HCT116 (cell line): ENCODE results near the gene HSP90AB1. TPM values are rescaled to one million over a fixed set of nuclear protein-coding genes. Genes with fewer than 3 reads are reported as not detected.
A peak's percentile ranks its signal among the peaks of the same experiment; 100 is the strongest.

Experiments used
- ATAC-seq: fragments of 200-7000 bp; cut with Tn5 transposase; 2 replicates; pipeline ENCODE4 v1.9.1; 2020; ENCODE audit warnings: mild to moderate bottlenecking, moderate library complexity
- BruUV-seq: library from RNA; stranded (reverse); fragments of 400-500 nt; replicated peaks from 2 replicates; lab custom pipeline; 2021; lab: Mats Ljungman, UMichigan
- CTCF ChIA-PET: fragments of 300-600 bp; sonication (Branson Sonifier 250); formaldehyde crosslinking; loops from one replicate; lab custom pipeline; 2021; ENCODE audit warnings: antibody characterized with exemption; lab: Charles Lee
- POLR2A ChIA-PET: fragments of 300-600, 350-600 bp; sonication (Branson Sonifier 250); formaldehyde crosslinking; loops from one replicate; lab custom pipeline; 2021; ENCODE audit warnings: antibody characterized with exemption; lab: Charles Lee
- RAD21 ChIA-PET, 2 experiments: fragments of 300-600 bp; sonication (Branson Sonifier 250); formaldehyde crosslinking; loops; one replicate each; lab custom pipeline; 2023; ENCODE audit warnings: low total read pairs in 2 of 2; ENCODE audit not compliant: uncharacterized antibody in 2 of 2, unreplicated experiment in 2 of 2, low non-redundant PET in 1 of 2; lab: Charles Lee
- DNase-seq: peaks from one replicate; pipeline ENCODE4 v3.0.0-alpha.2; 2010; ENCODE audit warnings: low read depth, low spot score
- H2AFZ ChIP-seq: fragments of 200-600 bp; shearing (Covaris generic), sonication (generic); 2 replicates; pipeline ENCODE4 v1.6.1; 2017; ENCODE audit warnings: low read depth, mixed run types, mixed read lengths, antibody characterized with exemption, low read length; ENCODE audit not compliant: poor library complexity, severe bottlenecking
- H3K27ac ChIP-seq: 2 replicates; pipeline ENCODE4 v1.5.1; 2012; ENCODE audit warnings: low read depth, low read length
- H3K27me3 ChIP-seq: fragments of 200-600 bp; sonication (generic); 2 replicates; pipeline ENCODE4 v1.6.1; 2016; ENCODE audit warnings: mixed run types, low read length, mixed read lengths; ENCODE audit not compliant: insufficient read depth
- H3K36me3 ChIP-seq, 2 experiments: fragments of 200-500 bp in 1 of 2; fragments of 200-600 bp in 1 of 2; sonication (Bioruptor generic) in 1 of 2; sonication (generic) in 1 of 2; 2 replicates each; pipeline versions ENCODE4 v1.5.1 to v1.6.1; 2014 to 2016; ENCODE audit warnings: low read length in 2 of 2, inconsistent platforms in 1 of 2, mixed read lengths in 1 of 2, mixed run types in 1 of 2; ENCODE audit not compliant: insufficient read depth in 2 of 2, control insufficient read depth in 1 of 2
- H3K4me1 ChIP-seq, 2 experiments: fragments of 200-600 bp in 1 of 2; sonication (generic) in 1 of 2; 2 replicates each; pipeline versions ENCODE4 v1.5.1 to v1.6.1; 2012 to 2017; ENCODE audit warnings: low read length in 2 of 2, inconsistent platforms in 1 of 2, mild to moderate bottlenecking in 1 of 2, mixed read lengths in 1 of 2, mixed run types in 1 of 2, moderate library complexity in 1 of 2; ENCODE audit not compliant: insufficient read depth in 2 of 2, control insufficient read depth in 1 of 2
- H3K4me2 ChIP-seq: fragments of 200-600 bp; sonication (generic); 2 replicates; pipeline ENCODE4 v1.6.1; 2017; ENCODE audit warnings: mixed run types, low read length, mixed read lengths
- H3K4me3 ChIP-seq, 2 experiments: fragments of 200-600 bp in 1 of 2; sonication (generic) in 1 of 2; replicated peaks in 1 of 2; 2 replicates each; pipeline ENCODE4 v1.5.1; 2011 to 2016; ENCODE audit warnings: low read length in 2 of 2, control low read depth in 1 of 2, low read depth in 1 of 2, mild to moderate bottlenecking in 1 of 2, mixed read lengths in 1 of 2, mixed run types in 1 of 2
- H3K79me2 ChIP-seq: fragments of 200-600 bp; sonication (generic); 2 replicates; pipeline ENCODE4 v1.6.1; 2017; ENCODE audit warnings: mild to moderate bottlenecking, mixed run types, low read length, moderate library complexity, mixed read lengths; ENCODE audit not compliant: insufficient read depth
- H3K9ac ChIP-seq: fragments of 200-600 bp; sonication (generic); 2 replicates; pipeline ENCODE4 v1.6.1; 2016; ENCODE audit warnings: low read length, mixed read lengths
- H3K9me2 ChIP-seq: fragments of 200-600 bp; sonication (generic), shearing (Covaris generic); 2 replicates; pipeline ENCODE4 v1.6.1; 2017; ENCODE audit warnings: mixed run types, mild to moderate bottlenecking, moderate library complexity; ENCODE audit not compliant: insufficient read depth
- H3K9me3 ChIP-seq, 2 experiments: fragments of 200-500 bp in 1 of 2; fragments of 200-600 bp in 1 of 2; sonication (Bioruptor generic) in 1 of 2; sonication (generic) in 1 of 2; 2 replicates each; pipeline ENCODE4 v1.6.1; 2014 to 2017; ENCODE audit warnings: low read length in 2 of 2, mixed read lengths in 2 of 2, inconsistent platforms in 1 of 2, low read depth in 1 of 2, mild to moderate bottlenecking in 1 of 2, mixed run types in 1 of 2, moderate library complexity in 1 of 2; ENCODE audit not compliant: control insufficient read depth in 1 of 2, insufficient read depth in 1 of 2
- H4K20me1 ChIP-seq: fragments of 200-600 bp; sonication (generic), shearing (Covaris generic); 2 replicates; pipeline ENCODE4 v1.6.1; 2017; ENCODE audit warnings: mixed run types, mild to moderate bottlenecking, moderate library complexity; ENCODE audit not compliant: insufficient read depth
- ATF3 ChIP-seq: IDR thresholded peaks from 2 replicates; pipeline ENCODE4 v1.6.1; 2012
- CTCF ChIP-seq, 3 experiments: fragments of 200-600 bp in 1 of 3; sonication (generic) in 1 of 3; IDR thresholded peaks in 2 of 3; conservative IDR thresholded peaks in 1 of 3; 2 replicates each; pipeline ENCODE4 v1.5.1; 2012 to 2017; ENCODE audit warnings: low read depth in 2 of 3, low read length in 2 of 3, antibody characterized with exemption in 1 of 3, borderline replicate concordance in 1 of 3, control low read depth in 1 of 3, mild to moderate bottlenecking in 1 of 3, mixed read lengths in 1 of 3, mixed run types in 1 of 3, moderate library complexity in 1 of 3; ENCODE audit not compliant: insufficient read depth in 1 of 3
- EGR1 ChIP-seq: IDR thresholded peaks from 2 replicates; pipeline ENCODE4 v1.6.1; 2012; ENCODE audit warnings: low read depth
- FOSL1 ChIP-seq: IDR thresholded peaks from 2 replicates; pipeline ENCODE4 v1.6.1; 2012; ENCODE audit warnings: low read depth
- POLR2AphosphoS5 ChIP-seq: IDR thresholded peaks from 2 replicates; pipeline ENCODE4 v1.6.1; 2011; ENCODE audit warnings: mild to moderate bottlenecking, low read depth, low read length, moderate library complexity
- SIN3A ChIP-seq: IDR thresholded peaks from 2 replicates; pipeline ENCODE4 v1.6.1; 2012; ENCODE audit warnings: low read depth
- SP1 ChIP-seq: IDR thresholded peaks from 2 replicates; pipeline ENCODE4 v1.6.1; 2012; ENCODE audit warnings: low read depth
- TCF7L2 ChIP-seq: IDR thresholded peaks from 2 replicates; pipeline ENCODE4 v1.7.0; 2011; ENCODE audit warnings: borderline replicate concordance, inconsistent platforms; ENCODE audit not compliant: insufficient read depth, insufficient read length; ENCODE audit errors: extremely low read depth
- ZFX ChIP-seq: fragments of 450-650 bp; IDR thresholded peaks from 2 replicates; pipeline ENCODE4 v1.6.1; 2017
- intact Hi-C: fragments of 100-400 bp; cut with micrococcal nuclease; formaldehyde crosslinking; loops from 2 replicates; pipeline ENCODE4 v1.10.0; 2022
- total RNA-seq: library from RNA; stranded (reverse); gene quantifications from one replicate; pipeline ENCODE4 v1.2.1, GENCODE V29; 2021; ENCODE audit not compliant: unreplicated experiment
- TF ChIP-seq, protein P1 (sequence below): IDR thresholded peaks from 2 replicates; pipeline ENCODE4 v1.6.1; 2012

HSP90AB1 gene
- total RNA-seq, 1 experiment from 2014 or later: 2,554 TPM

DNA sequence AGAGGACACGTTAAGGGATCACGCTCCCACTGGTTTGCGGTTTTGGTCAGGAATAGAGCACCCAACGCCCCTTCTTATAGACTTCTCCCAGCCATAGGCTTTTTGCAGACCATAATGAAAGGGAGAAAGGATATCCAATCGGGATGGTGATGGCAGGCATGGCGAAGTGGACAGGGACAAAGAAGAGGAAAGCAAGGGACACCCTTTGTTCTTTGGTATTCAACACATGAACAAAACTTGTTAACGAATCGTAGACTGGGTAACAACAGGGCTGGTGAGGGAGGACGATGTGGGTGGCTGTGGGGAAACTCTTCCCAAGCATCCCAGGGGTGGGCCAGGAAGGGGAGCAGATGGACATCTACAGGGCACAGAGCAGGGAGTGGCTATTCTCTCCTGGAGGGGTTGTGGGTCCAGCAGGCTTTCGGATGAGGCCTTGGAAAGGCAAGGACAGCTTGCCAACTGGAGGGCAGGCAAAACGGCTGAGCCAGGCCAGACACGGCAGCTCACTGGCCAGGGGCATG, 1.4 kb upstream of the HSP90AB1 start:
- Histone ChIP-seq H3K9me2 (no peaks in the 10 kb centered on the region), H3K27me3 (no peaks in the 10 kb centered on the region), H3K4me2 (peak overlapping the region; percentile 83), H3K9me3 (no peaks in the 10 kb centered on the region), H3K36me3 (peaks cover 24 to 35% of the 10 kb centered on the region in 2 experiments), H3K27ac (peak overlapping the region; percentile 82), H2AFZ (no peak overlapping the region), H3K4me1 (peaks cover 10 to 31% of the 10 kb centered on the region in 2 experiments), H3K79me2 (peaks cover 36% of the 10 kb centered on the region), H4K20me1 (peaks cover 31% of the 10 kb centered on the region), H3K4me3 (peak overlapping the region; percentile 82 to 100), H3K9ac (peak overlapping the region; percentile 95)
- ChIA-PET POLR2A (interaction anchor here (0.8 to 4.0 kb wide), 6 partner anchors 8 to 68 kb away, joined by 4 to 74 read pairs (median 24); partner anchors contain the start of genes AARS2, SLC29A1 and SLC35B2), RAD21 (interaction anchor here in 1 of 2 experiments (1.3 kb wide), 1 partner anchor 23 kb away, joined by 3 read pairs; the partner anchor contains the start of gene SLC29A1), CTCF (interaction anchor here (1.0 to 4.0 kb wide), 4 partner anchors 8 to 72 kb away, joined by 3 to 16 read pairs (median 10); partner anchors contain the start of gene SLC35B2)
- TF ChIP-seq SP1 (no peak), EGR1 (no peak), ATF3 (no peak), SIN3A (no peak)
- intact Hi-C loops: no loop called here
- DNase-seq (no peak), ATAC-seq (no peak)
- no TSS peak for BruUV-seq

- H3K9me2 ChIP-seq: no peaks in the 10 kb centered on the region
- no peaks in the 10 kb centered on the region for H3K9me3 ChIP-seq
- H3K27me3 ChIP-seq: no peaks in the 10 kb centered on the region
- ChIA-PET POLR2A (interaction anchor here (0.6 to 4.0 kb wide), 20 partner anchors 9 to 476 kb away, joined by 3 to 74 read pairs (median 4); partner anchors contain the start of genes AARS2, SLC29A1, SLC35B2 and TMEM63B), CTCF (interaction anchor here (0.8 to 4.0 kb wide), 6 partner anchors 9 to 73 kb away, joined by 3 to 16 read pairs (median 10); partner anchors contain the start of gene SLC35B2), RAD21 (interaction anchor here in 1 of 2 experiments (1.3 kb wide), 1 partner anchor 23 kb away, joined by 3 read pairs; the partner anchor contains the start of gene SLC29A1)
- peak overlapping the region; percentile 82 for H3K27ac ChIP-seq
- peak overlapping the region; percentile 82 to 100 for H3K4me3 ChIP-seq
- ATAC-seq: peak; percentile 83
- intact Hi-C loops: loop anchor here (2.0 kb wide), 1 partner anchor 617 kb away; the partner anchor contains the start of gene GTPBP2
- H3K9ac ChIP-seq: peak overlapping the region; percentile 95
- BruUV-seq: TSS peak; percentile 82
- peaks cover 10 to 31% of the 10 kb centered on the region in 2 experiments for H3K4me1 ChIP-seq
- H3K79me2 ChIP-seq: peaks cover 42% of the 10 kb centered on the region
- peaks cover 30 to 41% of the 10 kb centered on the region in 2 experiments for H3K36me3 ChIP-seq
- H3K4me2 ChIP-seq: peak overlapping the region; percentile 83
- no peak overlapping the region for H2AFZ ChIP-seq
- H4K20me1 ChIP-seq: peaks cover 37% of the 10 kb centered on the region
- peak; percentile 89 for DNase-seq
- TF ChIP-seq, protein P1, sequence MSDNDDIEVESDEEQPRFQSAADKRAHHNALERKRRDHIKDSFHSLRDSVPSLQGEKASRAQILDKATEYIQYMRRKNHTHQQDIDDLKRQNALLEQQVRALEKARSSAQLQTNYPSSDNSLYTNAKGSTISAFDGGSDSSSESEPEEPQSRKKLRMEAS: no peak
- TF ChIP-seq ZFX (no peak), CTCF (IDR thresholded peaks at IDR 0.05 in 2 of 3, conservative IDR thresholded peaks at IDR 0.05 in 1 of 3; ENCODE audit: borderline replicate concordance in 1 of 3, insufficient read depth in 1 of 3, low read depth in 2 of 3, low read length in 2 of 3) (peak in 2 of 3 experiments; percentile 10 to 17; a peak in 2 of 6 replicates), FOSL1 (no peak), POLR2AphosphoS5 (peak; percentile 60; the same call in 1 of the 2 replicates), TCF7L2 (peak; percentile 34)
Observed at GRCh38 chr6:44245912-44246662, 814 bp upstream of the HSP90AB1 start.
